ENCODE results near the gene ANKS1A. TPM values are rescaled to one million over a fixed set of nuclear protein-coding genes. Genes with fewer than 3 reads are reported as not detected.

The ANKS1A gene
- total RNA-seq, 1 experiment from 2014 or later = 35.0 TPM

GRCh38 chr6:35044145-35044745 lies 155.2 kb downstream of the ANKS1A start (continued):
- no peak for TF ChIP-seq PRDM15 (CRISPR knock-in tag; IDR thresholded peaks at IDR 0.05)
- no peak for TF ChIP-seq PREB (CRISPR knock-in tag; IDR thresholded peaks at IDR 0.05; ENCODE audit: borderline replicate concordance)
- no peak for TF ChIP-seq AR (CRISPR knock-in tag; IDR thresholded peaks at IDR 0.05)

GRCh38 chr6:35044761-35045421 lies 155.8 kb downstream of the ANKS1A start:
- ChIA-PET POLR2A (interaction anchor here (0.6 to 0.9 kb wide), 3 partner anchors 24 to 349 kb away, joined by 3 read pairs; no protein-coding TSS in a partner anchor), CTCF (interaction anchor here (0.8 to 2.5 kb wide), 5 partner anchors 7 to 58 kb away, joined by 3 to 10 read pairs (median 4); no protein-coding TSS in a partner anchor)
- TF ChIP-seq SMAD4 (CRISPR knock-in tag; IDR thresholded peaks at IDR 0.05) (no peak), ELF4 (CRISPR knock-in tag; IDR thresholded peaks at IDR 0.05; ENCODE audit: low read depth) (no peak), ATF2 (CRISPR knock-in tag; IDR thresholded peaks at IDR 0.05; ENCODE audit: borderline replicate concordance, low read depth) (no peak), ZNF423 (CRISPR knock-in tag; IDR thresholded peaks at IDR 0.05) (no peak)
- H3K4me3 Mint-ChIP-seq = no peak overlapping the region
- ATAC-seq (no peak), DNase-seq (ENCODE audit: low spot score) (no peak)
- H3K4me1 Mint-ChIP-seq = peaks cover 6% of the 10 kb centered on the region; the same call in 1 of the 2 replicates
- no peaks in the 10 kb centered on the region for H3K27me3 Mint-ChIP-seq (ENCODE audit: low read depth)
- H3K27ac Mint-ChIP-seq = peak overlapping the region; percentile 97
- no peaks in the 10 kb centered on the region for H3K9me3 Mint-ChIP-seq
- H3K36me3 Mint-ChIP-seq = peaks cover 2% of the 10 kb centered on the region; the same call in 1 of the 2 replicates

- DNase-seq (ENCODE audit: low spot score) = no peak
- CTCF ChIA-PET = interaction anchor here (1.2 kb wide), 3 partner anchors 9 to 59 kb away, joined by 3 to 4 read pairs (median 4); no protein-coding TSS in a partner anchor
- no peaks in the 10 kb centered on the region for H3K9me3 Mint-ChIP-seq
- no peak overlapping the region for H3K4me3 Mint-ChIP-seq
- no peaks in the 10 kb centered on the region for H3K27me3 Mint-ChIP-seq (ENCODE audit: low read depth)
- peak overlapping the region; percentile 19; the same call in 1 of the 2 replicates for H3K27ac Mint-ChIP-seq
- POLR2A ChIA-PET = no interaction called here
- H3K36me3 Mint-ChIP-seq = no peaks in the 10 kb centered on the region
- no peaks in the 10 kb centered on the region for H3K4me1 Mint-ChIP-seq
- no peak for ATAC-seq
- TF ChIP-seq ATF2 (CRISPR knock-in tag; IDR thresholded peaks at IDR 0.05; ENCODE audit: borderline replicate concordance, low read depth) (no peak), MXD4 (CRISPR knock-in tag; IDR thresholded peaks at IDR 0.05; ENCODE audit: borderline replicate concordance) (no peak), ZNF232 (CRISPR knock-in tag; IDR thresholded peaks at IDR 0.05) (no peak), EMX1 (CRISPR knock-in tag; IDR thresholded peaks at IDR 0.05) (no peak), ZNF121 (CRISPR knock-in tag; IDR thresholded peaks at IDR 0.05) (no peak), ZBTB21 (CRISPR knock-in tag; IDR thresholded peaks at IDR 0.05; ENCODE audit: borderline replicate concordance) (no peak), ARID4B (CRISPR knock-in tag; IDR thresholded peaks at IDR 0.05; ENCODE audit: borderline replicate concordance) (no peak), ELF4 (CRISPR knock-in tag; IDR thresholded peaks at IDR 0.05; ENCODE audit: low read depth) (no peak), RELA (CRISPR knock-in tag; IDR thresholded peaks at IDR 0.05; ENCODE audit: borderline replicate concordance) (no peak)
These were observed 157.0 kb downstream of the ANKS1A start for GRCh38 chr6:35046103-35046502.

Measured in WTC11 (cell line).